ENCODE measurements around the gene NOS1AP. TPM values are rescaled to one million over a fixed set of nuclear protein-coding genes. Genes with fewer than 3 reads are reported as not detected.

The NOS1AP gene
- total RNA-seq, 1 experiment from 2014 or later = 5.3 TPM

DNA sequence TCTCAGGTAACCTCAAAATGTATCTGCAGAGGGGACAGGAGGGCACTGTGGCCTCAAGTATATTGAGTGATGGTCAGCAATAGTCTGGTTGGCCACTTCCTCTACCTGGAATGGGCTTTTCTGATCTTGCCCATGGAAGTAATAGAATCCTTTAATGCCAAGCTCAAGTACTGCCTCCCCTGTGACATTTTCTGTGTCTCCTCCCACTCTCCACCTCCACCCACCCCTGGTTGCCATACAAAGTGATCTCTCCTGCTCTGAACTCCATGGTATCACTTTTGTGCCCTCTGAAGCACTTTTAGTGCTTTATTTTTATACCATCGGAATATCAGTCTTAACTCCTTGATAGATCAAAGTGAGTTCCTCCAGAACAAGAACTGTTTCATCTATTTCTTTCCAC, 9.2 kb upstream of the NOS1AP start:
- BruUV-seq (replicated peaks) = no TSS peak
- CTCF ChIA-PET = no interaction called here

More for the DNA sequence above, 9.2 kb upstream of the NOS1AP start:
- ATAC-seq (no peak), DNase-seq (ENCODE audit: low read depth, low spot score) (no peak)
- Histone ChIP-seq H3K9me2 (ENCODE audit: insufficient read depth) (no peaks in the 10 kb centered on the region), H3K4me1 (ENCODE audit: control insufficient read depth in 1 of 2, insufficient read depth in 2 of 2, low read length in 2 of 2) (peaks cover 5 to 14% of the 10 kb centered on the region in 2 experiments; a peak in 3 of 4 replicates), H2AFZ (ENCODE audit: low read depth, low read length, poor library complexity, severe bottlenecking) (no peak overlapping the region), H3K4me2 (ENCODE audit: low read length) (no peak overlapping the region), H3K27me3 (ENCODE audit: insufficient read depth, low read length) (no peaks in the 10 kb centered on the region), H4K20me1 (ENCODE audit: insufficient read depth) (no peaks in the 10 kb centered on the region), H3K36me3 (ENCODE audit: control insufficient read depth in 1 of 2, insufficient read depth in 2 of 2, low read length in 2 of 2) (no peaks in the 10 kb centered on the region), H3K9ac (ENCODE audit: low read length) (no peak overlapping the region), H3K79me2 (ENCODE audit: insufficient read depth, low read length) (no peaks in the 10 kb centered on the region), H3K4me3 (replicated peaks in 1 of 2; ENCODE audit: low read depth in 1 of 2, low read length in 2 of 2) (no peak overlapping the region), H3K9me3 (ENCODE audit: control insufficient read depth in 1 of 2, insufficient read depth in 1 of 2, low read depth in 1 of 2, low read length in 2 of 2) (no peaks in the 10 kb centered on the region), H3K27ac (ENCODE audit: low read depth, low read length) (no peak overlapping the region)
- intact Hi-C loops (cut with micrococcal nuclease) = no loop called here
- TF ChIP-seq REST (IDR thresholded peaks at IDR 0.05; ENCODE audit: low read depth) = no peak
- RAD21 ChIA-PET (ENCODE audit: low non-redundant PET in 1 of 2, low total read pairs in 2 of 2, uncharacterized antibody in 2 of 2, unreplicated experiment in 2 of 2) = no interaction called here
- POLR2A ChIA-PET = interaction anchor here (0.8 kb wide), 1 partner anchor 21 kb away, joined by 3 read pairs; no protein-coding TSS in a partner anchor
